PC-3 (cell line): ENCODE data around the gene RIMS4. TPM values are rescaled to one million over a fixed set of nuclear protein-coding genes. Genes with fewer than 3 reads are reported as not detected.

ENCODE experiments used
- ATAC-seq: fragments of 200-7000 bp; cut with Tn5 transposase; 2 replicates; pipeline ENCODE4 v1.9.1; 2020; ENCODE audit warnings: mild to moderate bottlenecking, moderate library complexity
- BruUV-seq: library from RNA; stranded (reverse); fragments of 400-500 nt; replicated peaks from 2 replicates; lab custom pipeline; 2021; lab: Mats Ljungman, UMichigan
- CTCF ChIA-PET: fragments of 300-600 bp; sonication (Branson Sonifier 250); formaldehyde crosslinking; loops from one replicate; lab custom pipeline; 2022; ENCODE audit warnings: antibody characterized with exemption; lab: Charles Lee
- POLR2A ChIA-PET: fragments of 300-600 bp; sonication (Branson Sonifier 250); formaldehyde crosslinking; loops from one replicate; lab custom pipeline; 2022; ENCODE audit warnings: antibody characterized with exemption; ENCODE audit not compliant: unreplicated experiment; lab: Charles Lee
- DNase-seq: peaks from one replicate; pipeline ENCODE4 v3.0.0-alpha.2; 2015
- H2AFZ ChIP-seq: fragments of 300-600 bp; sonication (generic); 2 replicates; pipeline ENCODE4 v1.6.0; 2016; ENCODE audit warnings: antibody characterized with exemption, low read length
- H3F3A ChIP-seq: fragments of 300-600 bp; sonication (generic); one replicate; pipeline ENCODE4 v1.6.0; 2017; ENCODE audit warnings: antibody characterized with exemption, low read length, control low read depth, mild to moderate bottlenecking; ENCODE audit not compliant: unreplicated experiment
- H3K27ac ChIP-seq: fragments of 300-600 bp; sonication (generic); 2 replicates; pipeline ENCODE4 v1.5.1; 2016; ENCODE audit warnings: mild to moderate bottlenecking, low read length
- H3K27me3 ChIP-seq: fragments of 300-600 bp; sonication (generic); 2 replicates; pipeline ENCODE4 v1.6.1; 2016; ENCODE audit warnings: low read length, mixed read lengths
- H3K36me3 ChIP-seq: fragments of 300-600 bp; sonication (generic); 2 replicates; pipeline ENCODE4 v1.6.1; 2016; ENCODE audit warnings: low read depth, mixed run types, low read length, mixed read lengths
- H3K4me1 ChIP-seq: fragments of 300-600 bp; sonication (generic); 2 replicates; pipeline ENCODE4 v1.5.1; 2016; ENCODE audit warnings: low read length; ENCODE audit not compliant: insufficient read depth
- H3K4me2 ChIP-seq: fragments of 300-600 bp; sonication (generic); 2 replicates; pipeline ENCODE4 v1.6.0; 2016; ENCODE audit warnings: low read length
- H3K4me3 ChIP-seq: fragments of 300-600 bp; sonication (generic); 2 replicates; pipeline ENCODE4 v1.5.1; 2016; ENCODE audit warnings: mild to moderate bottlenecking, low read length, mixed read lengths
- H3K79me2 ChIP-seq: fragments of 300-600 bp; sonication (generic); 2 replicates; pipeline ENCODE4 v1.6.1; 2017; ENCODE audit warnings: low read length, mixed read lengths
- H3K9ac ChIP-seq: fragments of 300-600 bp; sonication (generic); 2 replicates; pipeline ENCODE4 v1.6.0; 2016; ENCODE audit warnings: mild to moderate bottlenecking, low read length
- H3K9me2 ChIP-seq: fragments of 300-600 bp; sonication (generic); replicated peaks from 2 replicates; pipeline ENCODE4 v1.6.1; 2016; ENCODE audit warnings: mixed run types, low read length, mixed read lengths
- H3K9me3 ChIP-seq: fragments of 300-600 bp; sonication (generic); 2 replicates; pipeline ENCODE4 v1.6.1; 2016; ENCODE audit warnings: low read length, mixed read lengths
- H4K20me1 ChIP-seq: fragments of 300-600 bp; sonication (generic); 2 replicates; pipeline ENCODE4 v1.6.1; 2016; ENCODE audit warnings: low read length, mixed read lengths
- CTCF ChIP-seq: fragments of 300-600 bp; sonication (generic); conservative IDR thresholded peaks from 2 replicates; pipeline ENCODE4 v1.5.1; 2017; ENCODE audit warnings: antibody characterized with exemption, low read depth, mild to moderate bottlenecking, low read length
- EZH2 ChIP-seq: fragments of 300-600 bp; sonication (generic); IDR thresholded peaks from one replicate; pipeline ENCODE4 v1.6.1; 2017; ENCODE audit warnings: antibody characterized with exemption, mild to moderate bottlenecking, low read length; ENCODE audit not compliant: unreplicated experiment
- EZH2phosphoT487 ChIP-seq: fragments of 300-600 bp; sonication (generic); IDR thresholded peaks from 2 replicates; pipeline ENCODE4 v1.6.1; 2018; ENCODE audit warnings: mild to moderate bottlenecking, antibody characterized with exemption, low read length, borderline replicate concordance
- intact Hi-C: fragments of 100-400 bp; cut with micrococcal nuclease; formaldehyde crosslinking; loops from 2 replicates; pipeline ENCODE4 v1.9.0; 2023
- total RNA-seq: library from RNA; depleted of rRNA; stranded (reverse); fragments of >200 nt; gene quantifications from 2 replicates; pipeline ENCODE4 v1.2.3, GENCODE V29; 2014

RIMS4 gene
- total RNA-seq, 1 experiment from 2014 or later: 0.04 TPM

GRCh38 chr20:44719841-44720240 lies 90.5 kb downstream of the RIMS4 start:
- H4K20me1 ChIP-seq: no peaks in the 10 kb centered on the region
- CTCF ChIA-PET: no interaction called here
- H3K9ac ChIP-seq: no peak overlapping the region
- H3F3A ChIP-seq: no peaks in the 10 kb centered on the region
- H3K4me1 ChIP-seq: peaks cover 27% of the 10 kb centered on the region
- no peak overlapping the region for H3K4me3 ChIP-seq
- TF ChIP-seq CTCF (no peak), EZH2phosphoT487 (no peak), EZH2 (no peak)
- no peaks in the 10 kb centered on the region for H3K36me3 ChIP-seq
- no peak overlapping the region for H2AFZ ChIP-seq
- DNase-seq: no peak
- no peak overlapping the region for H3K4me2 ChIP-seq
- H3K9me2 ChIP-seq: no peaks in the 10 kb centered on the region
- no peaks in the 10 kb centered on the region for H3K79me2 ChIP-seq
- no TSS peak for BruUV-seq
- H3K27ac ChIP-seq: no peak overlapping the region
- POLR2A ChIA-PET: no interaction called here
- H3K9me3 ChIP-seq: no peaks in the 10 kb centered on the region
- H3K27me3 ChIP-seq: no peaks in the 10 kb centered on the region
- no peak for ATAC-seq
- intact Hi-C loops: no loop called here

GRCh38 chr20:44717986-44718385 lies 92.4 kb downstream of the RIMS4 start:
- Histone ChIP-seq H3K9me3 (no peaks in the 10 kb centered on the region), H3F3A (no peaks in the 10 kb centered on the region), H3K4me3 (no peak overlapping the region), H3K36me3 (no peaks in the 10 kb centered on the region), H3K27me3 (no peaks in the 10 kb centered on the region), H3K27ac (no peak overlapping the region), H3K4me2 (no peak overlapping the region), H3K4me1 (peaks cover 35% of the 10 kb centered on the region), H3K9ac (no peak overlapping the region), H3K79me2 (no peaks in the 10 kb centered on the region), H4K20me1 (no peaks in the 10 kb centered on the region), H3K9me2 (no peaks in the 10 kb centered on the region), H2AFZ (no peak overlapping the region)
- POLR2A ChIA-PET: no interaction called here
- ATAC-seq (no peak), DNase-seq (no peak)
- peak; percentile 47 for TF ChIP-seq CTCF
- TF ChIP-seq EZH2phosphoT487: no peak
- intact Hi-C loops: no loop called here
- CTCF ChIA-PET: interaction anchor here (0.6 kb wide), 1 partner anchor 36 kb away, joined by 5 read pairs; no protein-coding TSS in a partner anchor
- no TSS peak for BruUV-seq

GRCh38 chr20:44716309-44717106 lies 93.8 kb downstream of the RIMS4 start:
- no peaks in the 10 kb centered on the region for H4K20me1 ChIP-seq
- ChIA-PET CTCF (no interaction called here), POLR2A (no interaction called here)
- no peak for TF ChIP-seq EZH2phosphoT487
- H2AFZ ChIP-seq: no peak overlapping the region
- intact Hi-C loops: no loop called here
- no peaks in the 10 kb centered on the region for H3K9me2 ChIP-seq
- no peaks in the 10 kb centered on the region for H3K36me3 ChIP-seq
- no peak overlapping the region for H3K9ac ChIP-seq
- H3K4me1 ChIP-seq: peaks cover 32% of the 10 kb centered on the region
- H3K79me2 ChIP-seq: no peaks in the 10 kb centered on the region
- ATAC-seq (no peak), DNase-seq (no peak)
- no peak overlapping the region for H3K27ac ChIP-seq
- H3K9me3 ChIP-seq: no peaks in the 10 kb centered on the region
- no peak overlapping the region for H3K4me2 ChIP-seq
- BruUV-seq: no TSS peak
- H3K27me3 ChIP-seq: no peaks in the 10 kb centered on the region
- no peak overlapping the region for H3K4me3 ChIP-seq
- H3F3A ChIP-seq: no peaks in the 10 kb centered on the region
